Upper lobe of left lung (tissue), 4 donors: ENCODE measurements around the gene PICALM.

Experiments
- CTCF ChIP-seq, 6 experiments: fragments of 450-650 bp in 4 of 6; fragments of 200-600 bp in 2 of 6; sonication (generic) in 2 of 6; IDR thresholded peaks; one replicate each; pipeline ENCODE4 v1.5.1; 2016 to 2019; ENCODE audit warnings: antibody characterized with exemption in 6 of 6
- EP300 ChIP-seq, 4 donors: sonication (generic); formaldehyde crosslinking; IDR thresholded peaks; one replicate each; pipeline ENCODE4 v1.5.1; 2017; ENCODE audit warnings: antibody characterized with exemption in 4 of 4, control low read depth in 2 of 4
- POLR2A ChIP-seq, 4 donors: fragments of 450-650 bp; IDR thresholded peaks; one replicate each; pipeline ENCODE4 v1.5.1; 2016 to 2017; ENCODE audit warnings: antibody characterized with exemption in 4 of 4, mild to moderate bottlenecking in 2 of 4
- POLR2AphosphoS5 ChIP-seq, 2 donors: sonication (generic); formaldehyde crosslinking; IDR thresholded peaks; one replicate each; pipeline ENCODE4 v1.5.1; 2017; ENCODE audit warnings: antibody characterized with exemption in 2 of 2

DNA sequence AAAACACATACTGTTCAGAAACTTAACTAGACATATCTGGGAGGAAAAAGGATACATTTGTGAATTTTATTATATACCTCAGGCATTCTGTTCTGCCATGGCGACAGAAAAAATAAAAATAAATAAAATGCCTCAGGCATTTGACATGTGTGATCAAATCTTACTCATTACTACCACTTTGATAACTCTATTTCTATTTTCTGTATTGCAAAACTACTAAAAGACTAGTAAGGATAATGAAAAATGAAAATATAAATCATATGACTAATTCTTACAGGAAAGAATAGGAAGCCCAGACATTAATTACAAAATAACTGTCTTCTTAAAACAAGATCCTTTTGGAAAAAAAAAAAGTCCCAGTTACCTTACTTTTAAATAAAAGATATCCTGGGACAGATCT is 5.3 kb downstream of the PICALM start:
- no peak for TF ChIP-seq POLR2A (IDR thresholded peaks at IDR 0.05)
- TF ChIP-seq POLR2AphosphoS5 (IDR thresholded peaks at IDR 0.05), result no peak
- TF ChIP-seq CTCF (IDR thresholded peaks at IDR 0.05), result no peak
- no peak for TF ChIP-seq EP300 (IDR thresholded peaks at IDR 0.05)
